NCI-H524 (cell line): ENCODE measurements around the gene CYYR1.

Experiments used
- DNase-seq, 2 experiments: peaks; one replicate each; lab custom pipeline; 2025; lab: John Stamatoyannopoulos, UW

Gene CYYR1

GRCh38 chr21:26572702-26573381, at the start of gene CYYR1:
Gene CYYR1 (minus strand): TSS chr21:26573286. CDS start chr21:26572940, 346 bp downstream.
- peak; percentile 53 to 75 for DNase-seq

- no peak for DNase-seq
Observed at GRCh38 chr21:26617176-26617575, 44.1 kb upstream of the CYYR1 start.

- no peak for DNase-seq
Observed at GRCh38 chr21:26614251-26614650, 41.2 kb upstream of the CYYR1 start.

GRCh38 chr21:26599261-26599660, 26.2 kb upstream of the CYYR1 start:
- DNase-seq = no peak

GRCh38 chr21:26597981-26598380, 24.9 kb upstream of the CYYR1 start:
- no peak for DNase-seq

GRCh38 chr21:26597031-26597430, 23.9 kb upstream of the CYYR1 start:
- DNase-seq = no peak

- peak; percentile 80 to 95 for DNase-seq
Observed at GRCh38 chr21:26595971-26596370, 22.9 kb upstream of the CYYR1 start.

- no peak for DNase-seq
Observed at GRCh38 chr21:26593800-26594199, 20.7 kb upstream of the CYYR1 start.

- DNase-seq = no peak
Observed at GRCh38 chr21:26591543-26591942, 18.5 kb upstream of the CYYR1 start.

- no peak for DNase-seq
Observed at GRCh38 chr21:26588446-26588845, 15.4 kb upstream of the CYYR1 start.

GRCh38 chr21:26587736-26588201, 14.7 kb upstream of the CYYR1 start:
- no peak for DNase-seq

- no peak for DNase-seq
Observed at GRCh38 chr21:26583769-26584168, 10.7 kb upstream of the CYYR1 start.

- no peak for DNase-seq
Observed at GRCh38 chr21:26581818-26582217, 8.7 kb upstream of the CYYR1 start.

- DNase-seq = peak; percentile 18 to 61
Observed at GRCh38 chr21:26572076-26572701, 897 bp downstream of the CYYR1 start.

- DNase-seq = no peak
Observed at GRCh38 chr21:26570203-26570602, 2.9 kb downstream of the CYYR1 start.

- no peak for DNase-seq
Observed at GRCh38 chr21:26565546-26565945, 7.5 kb downstream of the CYYR1 start.

GRCh38 chr21:26565111-26565510, 8.0 kb downstream of the CYYR1 start:
- no peak for DNase-seq

- no peak for DNase-seq
Observed at GRCh38 chr21:26563856-26564503, 9.1 kb downstream of the CYYR1 start.

GRCh38 chr21:26560612-26561011, 12.5 kb downstream of the CYYR1 start:
- DNase-seq = no peak

GRCh38 chr21:26559099-26559498, 14.0 kb downstream of the CYYR1 start:
- no peak for DNase-seq

- no peak for DNase-seq
Observed at GRCh38 chr21:26557106-26557505, 16.0 kb downstream of the CYYR1 start.

- no peak for DNase-seq
Observed at GRCh38 chr21:26555540-26556146, 17.4 kb downstream of the CYYR1 start.

- DNase-seq = peak; percentile 9 to 57
Observed at GRCh38 chr21:26554365-26554764, 18.7 kb downstream of the CYYR1 start.
